Colonic mucosa (tissue), 4 donors: ENCODE measurements around the gene TSPAN10. TPM values are rescaled to one million over a fixed set of nuclear protein-coding genes. Genes with fewer than 3 reads are reported as not detected.

Experiments
- DNase-seq: peaks from one replicate; pipeline ENCODE4 v3.0.0-alpha.2; 2020
- H3K27ac ChIP-seq: fragments of 200-600 bp; one replicate; pipeline ENCODE4 v1.8.0; 2021
- H3K27me3 ChIP-seq: fragments of 200-600 bp; one replicate; pipeline ENCODE4 v1.8.0; 2021
- H3K36me3 ChIP-seq: fragments of 200-600 bp; one replicate; pipeline ENCODE4 v1.8.0; 2021
- H3K4me1 ChIP-seq: fragments of 200-600 bp; one replicate; pipeline ENCODE4 v1.8.0; 2021; ENCODE audit warnings: mild to moderate bottlenecking
- H3K4me3 ChIP-seq: fragments of 200-600 bp; one replicate; pipeline ENCODE4 v1.8.0; 2021
- H3K9ac ChIP-seq, 2 donors: one replicate each; pipeline ENCODE4 v1.7.0; 2013; ENCODE audit warnings: control low read depth in 2 of 2, low read depth in 2 of 2, low read length in 2 of 2
- H3K9me3 ChIP-seq: fragments of 200-600 bp; one replicate; pipeline ENCODE4 v1.8.0; 2021
- CTCF ChIP-seq: fragments of 200-600 bp; IDR thresholded peaks from one replicate; pipeline ENCODE4 v1.8.0; 2022; ENCODE audit warnings: antibody characterized with exemption, mild to moderate bottlenecking
- intact Hi-C: fragments of 100-400 bp; cut with DNase I; formaldehyde crosslinking; loops from one replicate; pipeline ENCODE4 v1.14.1; 2022
- microRNA-seq: library from miRNA; unstranded; fragments of <30 nt; microRNA quantifications from one replicate; pipeline ENCODE4, GENCODE V29; 2019
- total RNA-seq, 2 donors: library from RNA; stranded (reverse); fragmentation: NEBNext Ultra II Directional in 1 of 2; extraction: Animal tissue kit (Norgen Biotek cat#: 25700) in 1 of 2; gene quantifications; one replicate each; pipeline ENCODE4 v1.2.1, GENCODE V29; 2021
- donor health status: healthy.
- donor health status: DM: no; HTN: no; CAD: no.
- donor health status: DM: no; HTN: no; CAD: no.

The TSPAN10 gene
- total RNA-seq, 2 donors from 2014 or later: 0.25 to 0.32 TPM

- no peak for TF ChIP-seq CTCF
Observed at GRCh38 chr17:81695801-81696200, 58.8 kb downstream of the TSPAN10 start.

DNA sequence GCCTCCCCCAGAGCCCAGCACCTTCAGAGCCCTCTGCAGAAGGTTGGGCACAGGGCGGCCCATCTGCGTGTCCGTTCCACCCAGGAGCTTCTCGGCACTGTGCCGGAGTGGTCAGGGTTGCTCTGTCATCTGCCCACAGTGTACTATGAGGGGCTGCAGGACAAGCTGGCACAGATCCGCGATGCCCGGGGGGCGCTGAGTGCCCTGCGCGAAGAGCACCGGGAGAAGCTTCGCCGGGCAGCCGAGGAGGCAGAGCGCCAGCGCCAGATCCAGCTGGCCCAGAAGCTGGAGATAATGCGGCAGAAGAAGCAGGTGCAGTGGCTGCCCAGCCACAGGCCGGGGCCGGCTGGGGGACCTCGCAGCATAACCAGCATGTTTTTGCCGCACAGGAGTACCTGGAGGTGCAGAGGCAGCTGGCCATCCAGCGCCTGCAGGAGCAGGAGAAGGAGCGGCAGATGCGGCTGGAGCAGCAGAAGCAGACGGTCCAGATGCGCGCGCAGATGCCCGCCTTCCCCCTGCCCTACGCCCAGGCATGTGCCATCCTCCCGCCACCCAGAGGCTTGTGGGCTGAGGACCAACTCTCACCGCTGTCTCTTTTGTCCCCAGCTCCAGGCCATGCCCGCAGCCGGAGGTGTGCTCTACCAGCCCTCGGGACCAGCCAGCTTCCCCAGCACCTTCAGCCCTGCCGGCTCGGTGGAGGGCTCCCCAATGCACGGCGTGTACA, 59.4 kb downstream of the TSPAN10 start:
- no peak for TF ChIP-seq CTCF
- peaks cover 6% of the 10 kb centered on the region for H3K36me3 ChIP-seq
- no peak overlapping the region for H3K4me3 ChIP-seq
- no peaks in the 10 kb centered on the region for H3K9me3 ChIP-seq
- no peak overlapping the region for H3K9ac ChIP-seq
- peaks cover 3% of the 10 kb centered on the region for H3K4me1 ChIP-seq
- H3K27me3 ChIP-seq: no peaks in the 10 kb centered on the region
- no peak for DNase-seq
- no peak overlapping the region for H3K27ac ChIP-seq
- intact Hi-C loops: no loop called here

More at GRCh38 chr17:81695801-81696200, 58.8 kb downstream of the TSPAN10 start:
- H3K27ac ChIP-seq: no peak overlapping the region
- intact Hi-C loops: no loop called here
- no peaks in the 10 kb centered on the region for H3K4me1 ChIP-seq
- H3K9me3 ChIP-seq: no peaks in the 10 kb centered on the region
- H3K9ac ChIP-seq: no peak overlapping the region
- no peaks in the 10 kb centered on the region for H3K27me3 ChIP-seq
- DNase-seq: no peak
- H3K36me3 ChIP-seq: peaks cover 6% of the 10 kb centered on the region
- no peak overlapping the region for H3K4me3 ChIP-seq

DNA sequence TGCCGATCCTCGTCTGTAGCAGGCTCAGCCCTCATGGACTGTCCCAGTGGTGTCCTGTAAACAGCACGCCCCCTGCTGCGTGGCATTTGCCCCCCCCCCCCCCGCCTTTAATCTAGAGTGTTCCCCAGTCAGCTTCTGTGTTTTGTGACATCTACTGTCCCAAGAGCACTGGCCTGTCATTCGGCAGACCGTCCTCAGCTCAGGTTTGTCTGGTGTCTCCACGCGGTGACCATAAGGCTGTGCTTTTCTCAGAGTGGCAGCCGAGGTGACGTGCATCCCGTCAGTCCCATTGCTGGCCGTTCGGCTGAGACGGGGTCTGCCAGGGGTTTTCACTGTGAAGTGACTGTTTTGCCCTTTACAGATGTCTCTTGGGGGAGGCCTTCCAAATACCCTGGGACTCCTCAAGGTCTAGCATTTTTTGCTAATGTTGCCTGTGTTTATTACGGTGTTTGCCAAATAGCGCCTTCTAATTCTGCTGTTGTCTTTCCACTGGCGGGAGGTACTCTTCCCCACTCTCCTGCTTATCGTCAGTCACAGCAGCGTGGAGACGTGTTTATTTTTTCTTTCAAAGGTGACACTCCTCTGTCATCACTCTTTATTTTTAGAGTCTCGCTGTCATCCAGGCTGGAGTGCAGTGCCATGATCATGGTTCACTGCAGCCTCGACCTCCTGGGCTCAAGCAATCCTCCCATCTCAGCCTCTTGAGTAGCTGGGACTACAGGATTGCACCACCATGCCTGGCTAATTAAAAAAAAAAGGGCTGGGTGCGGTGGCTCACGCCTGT, 60.5 kb downstream of the TSPAN10 start:
- no peak overlapping the region for H3K4me3 ChIP-seq
- no peak for TF ChIP-seq CTCF
- H3K9me3 ChIP-seq: no peaks in the 10 kb centered on the region
- H3K27ac ChIP-seq: no peak overlapping the region
- H3K9ac ChIP-seq: no peak overlapping the region
- H3K27me3 ChIP-seq: no peaks in the 10 kb centered on the region
- peaks cover 6% of the 10 kb centered on the region for H3K36me3 ChIP-seq
- DNase-seq: no peak
- intact Hi-C loops: no loop called here
- peaks cover 11% of the 10 kb centered on the region for H3K4me1 ChIP-seq

Small RNAs within 50 kb of the gene (microRNA-seq; reads per million reads assigned to microRNA genes)
- gene MIR6786: not detected

Other genes with a start within 250 kb of the TSPAN10 start
- 10 to 100 TPM; 12.5 to 26.3 TPM for gene BAHCC1, start 241.7 kb upstream of the TSPAN10 start, total RNA-seq
- gene ACTG1, start 124.4 kb upstream of the TSPAN10 start, total RNA-seq: 1,000 to 10,000 TPM; 4,489 to 4,790 TPM
- gene FSCN2, start 108.8 kb upstream of the TSPAN10 start, total RNA-seq: 1 to 10 TPM; 1.0 to 2.2 TPM
- 10 to 100 TPM; 16.5 to 34.3 TPM for gene FAAP100, start 84.8 kb upstream of the TSPAN10 start, total RNA-seq
- gene NPLOC4, start 84 bp upstream of the TSPAN10 start, total RNA-seq: 10 to 100 TPM; 69.8 to 74.1 TPM
- gene PDE6G, start 19.3 kb downstream of the TSPAN10 start, total RNA-seq: not detected
- gene OXLD1, start 29.4 kb downstream of the TSPAN10 start, total RNA-seq: 10 to 100 TPM; 21.7 to 42.8 TPM
- 10 to 100 TPM; 13.7 to 41.1 TPM for gene CCDC137, start 29.5 kb downstream of the TSPAN10 start, total RNA-seq
- 10 to 100 TPM; 24.6 to 25.0 TPM for gene ARL16, start 46.6 kb downstream of the TSPAN10 start, total RNA-seq
- gene HGS, start 46.8 kb downstream of the TSPAN10 start, total RNA-seq: 100 to 1,000 TPM in 1 of 2 donors, 10 to 100 TPM in 1; 75.2 to 131 TPM
- gene MRPL12, start 66.2 kb downstream of the TSPAN10 start, total RNA-seq: 100 to 1,000 TPM; 106 to 225 TPM
- gene SLC25A10, start 75.1 kb downstream of the TSPAN10 start, total RNA-seq: 100 to 1,000 TPM in 1 of 2 donors, 10 to 100 TPM in 1; 46.0 to 110 TPM
- gene GCGR, start 167.0 kb downstream of the TSPAN10 start, total RNA-seq: not detected
- gene MCRIP1, start 196.1 kb downstream of the TSPAN10 start, total RNA-seq: 10 to 100 TPM; 25.9 to 26.2 TPM
- not detected for gene PPP1R27, start 197.9 kb downstream of the TSPAN10 start, total RNA-seq
- 1,000 to 10,000 TPM in 1 of 2 donors, 100 to 1,000 TPM in 1; 719 to 1,051 TPM for gene P4HB, start 223.3 kb downstream of the TSPAN10 start, total RNA-seq
- gene ARHGDIA, start 234.1 kb downstream of the TSPAN10 start, total RNA-seq: 100 to 1,000 TPM; 407 to 546 TPM